Muscle of leg (tissue), 11 donors: ENCODE data around the gene FCHSD1. TPM values are rescaled to one million over a fixed set of nuclear protein-coding genes. Genes with fewer than 3 reads are reported as not detected.

Experiments
- DNase-seq: peaks from one replicate; pipeline ENCODE4 v3.0.0; 2013
- H3K27ac ChIP-seq: one replicate; pipeline ENCODE4 v1.5.1; 2013; ENCODE audit warnings: mild to moderate bottlenecking, low read length, control low read depth
- H3K27me3 ChIP-seq: one replicate; pipeline ENCODE4 v1.6.1; 2013; ENCODE audit warnings: low read length; ENCODE audit not compliant: control insufficient read depth, insufficient read depth
- H3K36me3 ChIP-seq: one replicate; pipeline ENCODE4 v1.6.1; 2013; ENCODE audit warnings: low read length; ENCODE audit not compliant: control insufficient read depth, insufficient read depth
- H3K4me1 ChIP-seq: one replicate; pipeline ENCODE4 v1.6.1; 2013; ENCODE audit warnings: low read length; ENCODE audit not compliant: control insufficient read depth, insufficient read depth
- H3K4me3 ChIP-seq: one replicate; pipeline ENCODE4 v1.5.1; 2013; ENCODE audit warnings: low read length, control low read depth
- H3K9me3 ChIP-seq: replicated peaks from 2 replicates; pipeline ENCODE4 v1.6.1; 2013; ENCODE audit warnings: low read depth, low read length; ENCODE audit not compliant: control insufficient read depth
- WGBS: methylation state at CpG from one replicate; pipeline ENCODE4 v1.1.5; 2013; ENCODE audit warnings: missing lambda C conversion rate; ENCODE audit not compliant: insufficient coverage; 5-methylcytosine and 5-hydroxymethylcytosine counted together
- polyA plus RNA-seq, 8 donors: library from polyadenylated mRNA; unstranded; fragments of 120-200 nt; gene quantifications; one replicate each; pipeline versions ENCODE4 v1.2.1 to v1.2.3, GENCODE V29; 2013; ENCODE audit warnings: inconsistent platforms in 1 of 8, low replicate concordance in 1 of 8; ENCODE audit not compliant: insufficient read length in 8 of 8, insufficient read depth in 1 of 8
- total RNA-seq: library from RNA; stranded (reverse); fragments of 120-200 nt; gene quantifications from one replicate; pipeline ENCODE4 v1.2.4, GENCODE V29; 2013

FCHSD1 gene
- total and polyA plus RNA-seq, 9 donors: 5.9 to 10.3 (median 7.7) TPM

- no peaks in the 10 kb centered on the region for H3K4me1 ChIP-seq
- no peak for DNase-seq
- H3K27ac ChIP-seq: no peak overlapping the region
- peaks cover 16% of the 10 kb centered on the region for H3K36me3 ChIP-seq
- H3K9me3 ChIP-seq: no peaks in the 10 kb centered on the region
- no peaks in the 10 kb centered on the region for H3K27me3 ChIP-seq
- no peak overlapping the region for H3K4me3 ChIP-seq
- WGBS: 82% methylated on average over 11 of the region's 19 CpGs
Observed at GRCh38 chr5:141672841-141673813, 21.9 kb upstream of the FCHSD1 start.

- Histone ChIP-seq H3K27me3 (no peaks in the 10 kb centered on the region), H3K36me3 (peaks cover 16% of the 10 kb centered on the region), H3K4me1 (no peaks in the 10 kb centered on the region), H3K9me3 (no peaks in the 10 kb centered on the region), H3K27ac (no peak overlapping the region), H3K4me3 (no peak overlapping the region)
- no peak for DNase-seq
- 95% methylated on average over 19 of the region's 23 CpGs for WGBS
Observed at GRCh38 chr5:141672071-141672840, 21.0 kb upstream of the FCHSD1 start.

- Histone ChIP-seq H3K36me3 (peaks cover 21% of the 10 kb centered on the region), H3K4me1 (no peaks in the 10 kb centered on the region), H3K4me3 (no peak overlapping the region), H3K27me3 (no peaks in the 10 kb centered on the region), H3K9me3 (no peaks in the 10 kb centered on the region), H3K27ac (no peak overlapping the region)
- whole genome bisulfite sequencing: 71% methylated on average over 1 of the region's 4 CpGs
- no peak for DNase-seq
Observed at GRCh38 chr5:141669520-141669919, 18.3 kb upstream of the FCHSD1 start.

- DNase-seq: no peak
- Histone ChIP-seq H3K4me1 (no peaks in the 10 kb centered on the region), H3K4me3 (no peak overlapping the region), H3K9me3 (no peaks in the 10 kb centered on the region), H3K36me3 (peaks cover 25% of the 10 kb centered on the region), H3K27me3 (no peaks in the 10 kb centered on the region), H3K27ac (no peak overlapping the region)
- 74% methylated on average over 3 of the region's 8 CpGs for WGBS
Observed at GRCh38 chr5:141668601-141669265, 17.5 kb upstream of the FCHSD1 start.

- Histone ChIP-seq H3K4me3 (no peak overlapping the region), H3K9me3 (no peaks in the 10 kb centered on the region), H3K27ac (no peak overlapping the region), H3K36me3 (peaks cover 30% of the 10 kb centered on the region), H3K4me1 (no peaks in the 10 kb centered on the region), H3K27me3 (no peaks in the 10 kb centered on the region)
- DNase-seq: no peak
- 78% methylated on average over 13 of the region's 18 CpGs for WGBS
Observed at GRCh38 chr5:141665995-141666940, 15.1 kb upstream of the FCHSD1 start.

- Histone ChIP-seq H3K4me3 (no peak overlapping the region), H3K27ac (no peak overlapping the region), H3K4me1 (no peaks in the 10 kb centered on the region), H3K27me3 (no peaks in the 10 kb centered on the region), H3K36me3 (peaks cover 29% of the 10 kb centered on the region), H3K9me3 (no peaks in the 10 kb centered on the region)
- peak; percentile 78 for DNase-seq
- 49% methylated on average over 4 of the region's 13 CpGs for WGBS
Observed at GRCh38 chr5:141664733-141665461, 13.7 kb upstream of the FCHSD1 start.

- 63% methylated on average over 3 of the region's 8 CpGs for WGBS
- Histone ChIP-seq H3K27ac (no peak overlapping the region), H3K4me3 (no peak overlapping the region), H3K36me3 (peaks cover 26% of the 10 kb centered on the region), H3K9me3 (no peaks in the 10 kb centered on the region), H3K4me1 (no peaks in the 10 kb centered on the region), H3K27me3 (no peaks in the 10 kb centered on the region)
- no peak for DNase-seq
Observed at GRCh38 chr5:141663506-141663905, 12.3 kb upstream of the FCHSD1 start.

GRCh38 chr5:141662028-141662427, 10.8 kb upstream of the FCHSD1 start:
- WGBS: 84% methylated on average over 10 of the region's 17 CpGs
- H3K36me3 ChIP-seq: peaks cover 32% of the 10 kb centered on the region
- DNase-seq: no peak
- no peaks in the 10 kb centered on the region for H3K4me1 ChIP-seq
- H3K9me3 ChIP-seq: no peaks in the 10 kb centered on the region
- H3K27me3 ChIP-seq: no peaks in the 10 kb centered on the region
- no peak overlapping the region for H3K27ac ChIP-seq
- H3K4me3 ChIP-seq: no peak overlapping the region
